ENCODE results near the gene ST8SIA1.

ST8SIA1 gene

GRCh38 chr12:22322091-22322490 is 12.4 kb downstream of the ST8SIA1 start:
- peaks cover 9% of the 10 kb centered on the region for H3K36me3 Mint-ChIP-seq (ENCODE audit: low read depth)
- TF ChIP-seq, protein P1, sequence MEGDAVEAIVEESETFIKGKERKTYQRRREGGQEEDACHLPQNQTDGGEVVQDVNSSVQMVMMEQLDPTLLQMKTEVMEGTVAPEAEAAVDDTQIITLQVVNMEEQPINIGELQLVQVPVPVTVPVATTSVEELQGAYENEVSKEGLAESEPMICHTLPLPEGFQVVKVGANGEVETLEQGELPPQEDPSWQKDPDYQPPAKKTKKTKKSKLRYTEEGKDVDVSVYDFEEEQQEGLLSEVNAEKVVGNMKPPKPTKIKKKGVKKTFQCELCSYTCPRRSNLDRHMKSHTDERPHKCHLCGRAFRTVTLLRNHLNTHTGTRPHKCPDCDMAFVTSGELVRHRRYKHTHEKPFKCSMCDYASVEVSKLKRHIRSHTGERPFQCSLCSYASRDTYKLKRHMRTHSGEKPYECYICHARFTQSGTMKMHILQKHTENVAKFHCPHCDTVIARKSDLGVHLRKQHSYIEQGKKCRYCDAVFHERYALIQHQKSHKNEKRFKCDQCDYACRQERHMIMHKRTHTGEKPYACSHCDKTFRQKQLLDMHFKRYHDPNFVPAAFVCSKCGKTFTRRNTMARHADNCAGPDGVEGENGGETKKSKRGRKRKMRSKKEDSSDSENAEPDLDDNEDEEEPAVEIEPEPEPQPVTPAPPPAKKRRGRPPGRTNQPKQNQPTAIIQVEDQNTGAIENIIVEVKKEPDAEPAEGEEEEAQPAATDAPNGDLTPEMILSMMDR (IDR thresholded peaks at IDR 0.05) = no peak
- H3K27me3 Mint-ChIP-seq (ENCODE audit: low read depth, poor library complexity) = no peaks in the 10 kb centered on the region
- peaks cover 33% of the 10 kb centered on the region for H3K4me1 Mint-ChIP-seq
- H3K9me3 Mint-ChIP-seq = no peaks in the 10 kb centered on the region
- H3K4me3 Mint-ChIP-seq = no peak overlapping the region
- peak overlapping the region; percentile 84 for H3K27ac Mint-ChIP-seq
- no peak for DNase-seq

DNA sequence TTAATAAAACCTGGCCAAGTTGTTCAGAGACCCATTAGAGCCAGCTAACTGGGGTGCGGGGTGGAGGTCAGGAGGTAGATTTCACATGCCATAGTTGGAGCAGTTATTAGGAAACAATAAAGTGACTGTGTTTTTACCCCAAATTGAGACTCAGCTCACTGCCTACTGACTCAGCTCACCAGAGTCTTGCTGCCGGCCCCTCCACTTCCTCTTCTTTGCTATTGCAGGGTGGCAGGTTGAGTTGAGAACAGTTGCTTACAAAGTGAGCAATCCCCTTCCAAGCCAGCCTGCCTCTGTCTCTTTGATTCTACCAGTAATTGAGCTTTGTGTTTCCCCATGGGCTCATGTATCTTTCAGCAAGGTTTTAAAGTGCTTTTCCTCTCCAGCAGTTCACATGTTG is 12.9 kb downstream of the ST8SIA1 start:
- H3K36me3 Mint-ChIP-seq (ENCODE audit: low read depth) = peaks cover 10% of the 10 kb centered on the region

DNA sequence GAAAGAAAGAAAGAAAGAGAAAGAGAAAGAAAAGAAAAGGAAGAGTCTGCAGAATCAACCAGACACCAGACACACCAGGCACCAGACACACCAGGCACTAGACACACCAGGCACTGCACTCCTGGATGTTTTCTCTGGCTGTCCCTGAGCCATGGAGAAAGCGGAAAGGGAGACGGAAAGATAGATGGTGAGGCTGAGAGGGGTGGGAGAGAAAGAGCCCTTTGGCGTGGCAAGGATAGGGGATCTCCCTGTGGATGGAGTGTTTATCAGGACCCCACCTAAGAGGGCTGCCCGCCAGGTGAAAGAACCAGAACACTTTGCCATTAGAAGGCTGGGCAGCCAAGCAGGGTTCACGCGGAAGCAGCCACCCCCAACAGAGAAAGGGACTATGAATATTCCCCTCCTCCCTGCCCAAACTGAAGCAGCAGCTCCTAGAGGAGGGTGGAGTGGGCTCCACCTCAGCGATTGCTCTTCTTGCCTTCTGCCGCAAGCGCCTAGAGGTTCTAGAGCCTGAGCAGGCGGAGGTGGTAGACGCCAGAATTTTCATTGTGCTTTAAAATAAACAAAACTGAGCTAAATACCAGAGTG is 13.4 kb downstream of the ST8SIA1 start:
- Mint-ChIP-seq H3K27me3 (ENCODE audit: low read depth, poor library complexity) (no peaks in the 10 kb centered on the region), H3K4me1 (peaks cover 33% of the 10 kb centered on the region), H3K9me3 (no peaks in the 10 kb centered on the region), H3K4me3 (no peak overlapping the region), H3K27ac (peak overlapping the region; percentile 84), H3K36me3 (ENCODE audit: low read depth) (peaks cover 15% of the 10 kb centered on the region)
- DNase-seq = no peak
- TF ChIP-seq, protein P1 (IDR thresholded peaks at IDR 0.05) = no peak

More for the DNA sequence above, 12.9 kb downstream of the ST8SIA1 start:
- Mint-ChIP-seq H3K27ac (peak overlapping the region; percentile 84), H3K27me3 (ENCODE audit: low read depth, poor library complexity) (no peaks in the 10 kb centered on the region), H3K4me3 (no peak overlapping the region), H3K9me3 (no peaks in the 10 kb centered on the region), H3K4me1 (peaks cover 33% of the 10 kb centered on the region)
- DNase-seq = no peak
- TF ChIP-seq, protein P1 (IDR thresholded peaks at IDR 0.05) = no peak

- no peak for DNase-seq
- H3K9me3 Mint-ChIP-seq = no peaks in the 10 kb centered on the region
- no peak overlapping the region for H3K27ac Mint-ChIP-seq
- no peak overlapping the region for H3K4me3 Mint-ChIP-seq
- peaks cover 8% of the 10 kb centered on the region for H3K36me3 Mint-ChIP-seq (ENCODE audit: low read depth)
- no peaks in the 10 kb centered on the region for H3K27me3 Mint-ChIP-seq (ENCODE audit: low read depth, poor library complexity)
- peaks cover 33% of the 10 kb centered on the region for H3K4me1 Mint-ChIP-seq
- TF ChIP-seq, protein P1 (IDR thresholded peaks at IDR 0.05) = no peak
Observed at GRCh38 chr12:22318108-22318737, 16.3 kb downstream of the ST8SIA1 start.

DNA sequence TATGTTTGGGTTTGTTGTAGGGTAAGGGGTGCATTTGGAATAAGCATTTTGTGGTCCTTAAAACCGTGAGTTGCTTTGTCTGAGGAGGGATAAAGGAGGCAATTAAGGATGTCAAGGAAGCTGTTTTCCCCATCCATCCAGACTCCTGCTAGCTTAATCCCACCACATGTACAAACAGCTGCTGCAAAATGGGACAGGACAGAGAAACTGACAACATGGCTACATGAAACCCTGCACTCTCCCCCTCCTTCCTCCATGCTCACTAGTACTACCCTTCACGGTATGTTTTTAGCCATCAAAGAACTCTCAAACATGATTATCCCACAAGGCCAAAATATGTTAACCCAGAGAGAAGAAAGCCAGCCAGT is 20.6 kb downstream of the ST8SIA1 start:
- DNase-seq = no peak
- Mint-ChIP-seq H3K9me3 (no peaks in the 10 kb centered on the region), H3K4me1 (no peaks in the 10 kb centered on the region), H3K4me3 (no peak overlapping the region), H3K27me3 (ENCODE audit: low read depth, poor library complexity) (no peaks in the 10 kb centered on the region), H3K27ac (no peak overlapping the region), H3K36me3 (ENCODE audit: low read depth) (peaks cover 17% of the 10 kb centered on the region)
- TF ChIP-seq, protein P1 (IDR thresholded peaks at IDR 0.05) = no peak

Measured in nephron progenitor cell (in vitro differentiated cells).